Glutamatergic neuron (in vitro differentiated cells): ENCODE measurements around the gene UTP11. TPM values are rescaled to one million over a fixed set of nuclear protein-coding genes. Genes with fewer than 3 reads are reported as not detected.
A peak's percentile ranks its signal among the peaks of the same experiment; 100 is the strongest.

Experiments used
- DNase-seq: peaks from one replicate; pipeline ENCODE4 v3.0.0; 2022
- H3K27ac Mint-ChIP-seq: one replicate; pipeline ENCODE4 v1.8.0; 2020; ENCODE audit warnings: mild to moderate bottlenecking, mixed read lengths, inconsistent platforms; ENCODE audit not compliant: unreplicated experiment
- H3K27me3 Mint-ChIP-seq: one replicate; pipeline ENCODE4 v1.8.0; 2020; ENCODE audit warnings: mild to moderate bottlenecking, moderate library complexity, mixed read lengths, inconsistent platforms; ENCODE audit not compliant: unreplicated experiment
- H3K36me3 Mint-ChIP-seq: one replicate; pipeline ENCODE4 v1.8.0; 2020; ENCODE audit warnings: mild to moderate bottlenecking, mixed read lengths, inconsistent platforms; ENCODE audit not compliant: unreplicated experiment
- H3K4me1 Mint-ChIP-seq: one replicate; pipeline ENCODE4 v1.8.0; 2020; ENCODE audit warnings: mild to moderate bottlenecking, low read depth, mixed read lengths, inconsistent platforms; ENCODE audit not compliant: unreplicated experiment
- H3K4me3 Mint-ChIP-seq: one replicate; pipeline ENCODE4 v1.8.0; 2020; ENCODE audit warnings: mild to moderate bottlenecking, mixed read lengths, inconsistent platforms; ENCODE audit not compliant: unreplicated experiment
- H3K9me3 Mint-ChIP-seq: one replicate; pipeline ENCODE4 v1.8.0; 2020; ENCODE audit warnings: mild to moderate bottlenecking, moderate library complexity, mixed read lengths, inconsistent platforms; ENCODE audit not compliant: unreplicated experiment
- total RNA-seq: library from RNA; stranded (reverse); fragmentation: NEBNext Ultra II Directional; extraction: Animal tissue kit (Norgen Biotek cat#: 25700); gene quantifications from one replicate; pipeline ENCODE4 v1.2.1, GENCODE V29; 2021; ENCODE audit not compliant: unreplicated experiment
- TF ChIP-seq, protein P1 (sequence below): fragments of 200-600 bp; sonication (generic); IDR thresholded peaks from one replicate; pipeline ENCODE4 v1.5.0; 2021; ENCODE audit not compliant: partially characterized antibody, unreplicated experiment

Gene UTP11
- total RNA-seq, 1 donor from 2014 or later = 34.6 TPM

DNA sequence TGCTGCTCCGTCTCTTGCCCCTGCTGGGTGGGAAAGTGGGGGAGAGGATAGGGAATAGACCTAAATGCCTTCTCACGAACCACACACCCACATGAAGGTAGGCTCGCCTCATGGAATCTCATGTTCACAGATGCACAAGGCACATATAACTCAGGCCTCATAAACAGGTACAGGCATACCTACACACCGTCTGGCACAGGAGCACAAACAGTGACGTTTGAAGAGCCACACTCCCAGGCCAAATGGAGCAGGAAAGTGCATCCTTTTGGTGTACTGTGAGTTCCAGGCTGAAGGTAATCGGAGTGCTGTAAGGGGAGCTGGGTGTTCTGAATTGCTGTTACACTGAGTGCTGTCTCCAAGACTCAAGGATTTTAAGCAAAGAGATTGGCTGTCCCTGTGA is 13.1 kb downstream of the UTP11 start:
- no peak overlapping the region for H3K4me3 Mint-ChIP-seq
- H3K27ac Mint-ChIP-seq = no peak overlapping the region
- peaks cover 22% of the 10 kb centered on the region for H3K4me1 Mint-ChIP-seq
- H3K9me3 Mint-ChIP-seq = peaks cover 1% of the 10 kb centered on the region
- H3K27me3 Mint-ChIP-seq = peaks cover 10% of the 10 kb centered on the region
- TF ChIP-seq, protein P1, sequence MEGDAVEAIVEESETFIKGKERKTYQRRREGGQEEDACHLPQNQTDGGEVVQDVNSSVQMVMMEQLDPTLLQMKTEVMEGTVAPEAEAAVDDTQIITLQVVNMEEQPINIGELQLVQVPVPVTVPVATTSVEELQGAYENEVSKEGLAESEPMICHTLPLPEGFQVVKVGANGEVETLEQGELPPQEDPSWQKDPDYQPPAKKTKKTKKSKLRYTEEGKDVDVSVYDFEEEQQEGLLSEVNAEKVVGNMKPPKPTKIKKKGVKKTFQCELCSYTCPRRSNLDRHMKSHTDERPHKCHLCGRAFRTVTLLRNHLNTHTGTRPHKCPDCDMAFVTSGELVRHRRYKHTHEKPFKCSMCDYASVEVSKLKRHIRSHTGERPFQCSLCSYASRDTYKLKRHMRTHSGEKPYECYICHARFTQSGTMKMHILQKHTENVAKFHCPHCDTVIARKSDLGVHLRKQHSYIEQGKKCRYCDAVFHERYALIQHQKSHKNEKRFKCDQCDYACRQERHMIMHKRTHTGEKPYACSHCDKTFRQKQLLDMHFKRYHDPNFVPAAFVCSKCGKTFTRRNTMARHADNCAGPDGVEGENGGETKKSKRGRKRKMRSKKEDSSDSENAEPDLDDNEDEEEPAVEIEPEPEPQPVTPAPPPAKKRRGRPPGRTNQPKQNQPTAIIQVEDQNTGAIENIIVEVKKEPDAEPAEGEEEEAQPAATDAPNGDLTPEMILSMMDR = no peak
- H3K36me3 Mint-ChIP-seq = no peaks in the 10 kb centered on the region
- no peak for DNase-seq

DNA sequence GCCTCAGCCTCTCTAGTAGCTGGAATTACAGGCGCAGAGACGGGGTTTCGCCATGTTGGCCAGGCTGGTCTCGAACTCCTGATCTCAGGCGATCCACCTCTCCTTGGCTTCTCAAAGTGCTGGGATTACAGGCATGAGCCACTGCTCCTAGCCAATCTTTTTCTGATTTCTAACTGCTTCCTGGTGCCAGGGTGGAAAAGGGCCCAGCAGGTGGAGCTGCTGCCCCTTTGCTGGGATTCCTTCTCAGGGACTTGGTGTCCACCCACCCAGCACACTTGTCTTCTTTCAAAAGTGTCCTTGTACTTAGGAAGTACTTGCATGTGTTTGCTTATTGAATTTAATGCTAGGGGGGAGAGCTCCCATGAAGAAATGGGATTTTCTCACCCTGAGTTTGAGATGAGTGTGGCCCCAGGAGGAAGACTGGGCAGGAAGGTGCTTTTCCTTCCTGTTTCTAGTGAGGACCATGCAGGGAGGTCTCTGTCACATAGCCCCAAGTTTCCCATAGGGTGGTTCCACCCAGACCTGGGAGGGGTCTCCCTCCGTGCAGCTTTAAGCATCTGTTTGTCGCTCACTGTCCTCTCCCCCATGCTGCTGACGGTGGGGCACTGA is 14.2 kb downstream of the UTP11 start:
- H3K36me3 Mint-ChIP-seq = no peaks in the 10 kb centered on the region
- no peak overlapping the region for H3K27ac Mint-ChIP-seq
- no peak overlapping the region for H3K4me3 Mint-ChIP-seq
- H3K27me3 Mint-ChIP-seq = peaks cover 10% of the 10 kb centered on the region
- TF ChIP-seq, protein P1 = peak; percentile 72
- peak; percentile 83 for DNase-seq
- peaks cover 4% of the 10 kb centered on the region for H3K9me3 Mint-ChIP-seq
- H3K4me1 Mint-ChIP-seq = peaks cover 22% of the 10 kb centered on the region

DNA sequence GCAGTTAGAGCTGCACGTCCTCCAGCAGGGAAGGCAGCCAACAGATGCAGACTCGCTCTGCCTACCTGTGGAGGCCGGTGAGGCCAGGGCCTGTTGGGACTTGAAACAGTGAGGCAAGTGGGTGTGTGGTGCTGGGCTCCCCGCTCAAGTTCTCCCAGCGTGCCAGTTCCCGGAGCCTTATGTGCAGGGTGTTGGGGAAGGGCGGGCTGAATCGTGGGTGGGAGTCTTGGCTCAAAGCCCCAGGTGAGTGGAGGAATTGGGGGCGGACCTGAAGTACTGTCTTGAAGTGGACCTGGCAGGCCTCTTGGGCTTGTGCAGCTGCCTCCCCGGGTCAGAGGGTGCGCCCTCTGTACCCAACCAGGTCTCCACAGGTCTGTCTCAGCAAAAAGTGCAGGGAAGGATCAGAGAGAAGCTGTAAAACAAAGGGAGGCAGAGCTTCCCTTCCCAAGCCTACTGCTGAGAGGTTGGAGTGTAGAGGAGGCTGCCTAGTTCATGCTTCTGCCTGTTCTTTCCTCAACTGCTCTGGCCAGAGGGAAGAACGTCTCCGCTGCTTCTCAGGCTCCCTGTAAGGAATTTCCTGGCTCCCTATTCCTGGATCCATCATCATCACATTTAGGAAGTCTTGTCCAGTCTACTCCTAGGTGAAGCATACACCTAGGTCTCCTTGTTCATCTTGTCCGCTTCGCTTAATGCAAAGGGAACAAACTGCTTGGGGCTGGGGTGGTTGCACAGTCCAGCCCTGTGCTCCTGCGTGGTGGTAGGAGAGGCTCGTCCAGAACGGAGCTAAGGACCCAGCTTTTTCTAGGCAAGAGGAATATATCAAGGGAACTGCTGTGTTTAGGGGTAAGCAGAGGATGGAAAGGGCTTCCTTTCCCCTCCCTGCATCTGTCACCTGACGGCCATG is 14.9 kb downstream of the UTP11 start:
- Mint-ChIP-seq H3K27me3 (peaks cover 10% of the 10 kb centered on the region), H3K4me1 (peaks cover 22% of the 10 kb centered on the region), H3K9me3 (peaks cover 4% of the 10 kb centered on the region), H3K36me3 (no peaks in the 10 kb centered on the region), H3K4me3 (peak overlapping the region; percentile 42), H3K27ac (peak overlapping the region; percentile 11)
- DNase-seq = no peak
- TF ChIP-seq, protein P1 = no peak

DNA sequence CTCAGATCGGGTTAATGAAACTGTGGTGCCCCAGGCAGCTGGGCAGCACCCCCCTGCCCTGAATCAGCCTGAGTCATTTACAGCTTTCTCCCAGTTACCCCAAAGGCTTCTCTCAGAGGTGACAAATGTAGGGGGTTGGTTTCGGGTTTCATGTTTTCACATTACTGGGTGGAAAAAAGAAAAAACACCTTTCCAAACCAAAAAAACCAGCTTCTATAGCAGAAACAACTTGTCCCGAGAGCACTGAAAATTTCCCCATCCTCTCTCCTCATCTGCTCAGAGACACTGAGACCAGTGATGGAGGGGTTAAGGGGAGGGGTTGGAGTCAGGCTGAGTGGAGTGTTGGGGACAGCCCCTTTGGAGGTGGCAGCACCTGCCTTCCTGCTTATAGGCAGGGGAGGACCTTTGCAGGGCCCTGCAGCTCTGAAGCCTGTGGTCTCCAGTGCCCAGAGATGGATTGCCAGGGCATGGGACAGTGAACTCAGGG is 15.6 kb downstream of the UTP11 start:
- no peaks in the 10 kb centered on the region for H3K36me3 Mint-ChIP-seq
- peak overlapping the region; percentile 11 for H3K27ac Mint-ChIP-seq
- peaks cover 22% of the 10 kb centered on the region for H3K4me1 Mint-ChIP-seq
- no peak for DNase-seq
- TF ChIP-seq, protein P1 = no peak
- peaks cover 4% of the 10 kb centered on the region for H3K9me3 Mint-ChIP-seq
- H3K27me3 Mint-ChIP-seq = peaks cover 10% of the 10 kb centered on the region
- no peak overlapping the region for H3K4me3 Mint-ChIP-seq

DNA sequence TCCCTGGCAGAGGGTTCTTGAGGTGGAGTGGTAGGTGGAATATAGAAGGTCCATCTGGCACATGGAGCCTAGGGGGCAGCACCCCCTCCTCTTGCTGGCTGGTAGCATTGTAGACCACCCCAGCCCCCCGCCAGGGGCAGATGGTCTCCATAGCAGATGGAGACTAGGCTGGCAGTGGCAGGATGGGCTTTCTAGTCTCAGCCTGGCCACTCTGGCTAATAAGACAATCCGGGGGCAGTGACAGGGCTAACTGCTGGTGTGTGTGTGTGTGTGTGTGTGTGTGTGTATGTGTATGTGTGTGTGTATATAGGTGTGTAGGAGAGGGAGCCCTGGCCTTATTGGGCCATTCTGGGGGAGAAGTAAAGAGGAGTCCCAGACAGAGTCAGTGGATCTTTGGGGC is 16.1 kb downstream of the UTP11 start:
- TF ChIP-seq, protein P1 = no peak
- H3K4me1 Mint-ChIP-seq = peaks cover 22% of the 10 kb centered on the region
- peak overlapping the region; percentile 72 for H3K4me3 Mint-ChIP-seq
- peaks cover 10% of the 10 kb centered on the region for H3K27me3 Mint-ChIP-seq
- H3K27ac Mint-ChIP-seq = peak overlapping the region; percentile 56
- peak; percentile 47 for DNase-seq
- H3K9me3 Mint-ChIP-seq = peaks cover 4% of the 10 kb centered on the region
- no peaks in the 10 kb centered on the region for H3K36me3 Mint-ChIP-seq
